IMR-90 (cell line): ENCODE data around the gene PALS1. TPM values are rescaled to one million over a fixed set of nuclear protein-coding genes. Genes with fewer than 3 reads are reported as not detected.

Source experiments
- ATAC-seq: fragments of 200-7000 bp; cut with Tn5 transposase; 2 replicates; pipeline ENCODE4 v1.9.1; 2020; ENCODE audit warnings: low read depth, mild to moderate bottlenecking, moderate library complexity
- BruUV-seq: library from RNA; stranded (reverse); fragments of 400-500 nt; replicated peaks from 2 replicates; lab custom pipeline; 2021; lab: Mats Ljungman, UMichigan
- CTCF ChIA-PET: fragments of 300-600 bp; formaldehyde crosslinking; extraction: SDS; loops from one replicate; lab custom pipeline; 2021; ENCODE audit warnings: antibody characterized with exemption; lab: Yijun Ruan, JAX
- POLR2A ChIA-PET: fragments of 300-600 bp; sonication (Branson Sonifier 250); formaldehyde crosslinking; loops from one replicate; lab custom pipeline; 2022; ENCODE audit warnings: antibody characterized with exemption; ENCODE audit not compliant: unreplicated experiment; lab: Charles Lee
- DNase-seq: peaks from one replicate; pipeline ENCODE4 v3.0.0; 2013
- H2AFZ ChIP-seq: replicated peaks from 2 replicates; pipeline ENCODE3; 2013; ENCODE audit warnings: low read length, mild to moderate bottlenecking; ENCODE audit not compliant: poor library complexity
- H2AK5ac ChIP-seq: 2 replicates; pipeline ENCODE4 v1.6.1; 2013; ENCODE audit warnings: low read depth, low read length, inconsistent platforms
- H2AK9ac ChIP-seq: replicated peaks from 2 replicates; pipeline ENCODE3; 2013; ENCODE audit warnings: mild to moderate bottlenecking, low read depth, low read length, moderate library complexity; ENCODE audit not compliant: poor library complexity
- H2BK120ac ChIP-seq: 2 replicates; pipeline ENCODE4 v1.6.1; 2013; ENCODE audit warnings: low read depth, low read length, inconsistent platforms
- H2BK15ac ChIP-seq: 3 replicates; pipeline ENCODE4 v1.6.1; 2013; ENCODE audit warnings: low read depth, low read length, inconsistent platforms
- H2BK20ac ChIP-seq: 2 replicates; pipeline ENCODE4 v1.6.1; 2013; ENCODE audit warnings: low read depth, mild to moderate bottlenecking, inconsistent platforms, low read length, moderate library complexity
- H2BK5ac ChIP-seq: 2 replicates; pipeline ENCODE4 v1.6.1; 2013; ENCODE audit warnings: mild to moderate bottlenecking, low read depth, low read length, inconsistent platforms; ENCODE audit not compliant: poor library complexity, severe bottlenecking
- H3K14ac ChIP-seq: replicated peaks from 2 replicates; pipeline ENCODE4 v1.6.1; 2013; ENCODE audit warnings: low read depth, low read length, inconsistent platforms
- H3K18ac ChIP-seq: 2 replicates; pipeline ENCODE4 v1.6.1; 2013; ENCODE audit warnings: low read depth, low read length, control low read depth
- H3K23ac ChIP-seq: 2 replicates; pipeline ENCODE4 v1.6.1; 2013; ENCODE audit warnings: low read depth, low read length, inconsistent platforms
- H3K27ac ChIP-seq: 2 replicates; pipeline ENCODE4 v1.5.1; 2013; ENCODE audit warnings: mild to moderate bottlenecking, control low read depth, low read length; ENCODE audit not compliant: insufficient read depth
- H3K27me3 ChIP-seq: 2 replicates; pipeline ENCODE4 v1.6.1; 2013; ENCODE audit warnings: low read length; ENCODE audit not compliant: control insufficient read depth, insufficient read depth
- H3K36me3 ChIP-seq: 2 replicates; pipeline ENCODE4 v1.6.1; 2013; ENCODE audit warnings: low read length, mixed read lengths; ENCODE audit not compliant: control insufficient read depth, insufficient read depth
- H3K4ac ChIP-seq: 2 replicates; pipeline ENCODE4 v1.6.1; 2013; ENCODE audit warnings: low read depth, low read length, inconsistent platforms
- H3K4me1 ChIP-seq: 2 replicates; pipeline ENCODE4 v1.6.1; 2013; ENCODE audit warnings: low read length, mixed read lengths; ENCODE audit not compliant: control insufficient read depth, insufficient read depth
- H3K4me2 ChIP-seq: 2 replicates; pipeline ENCODE4 v1.6.1; 2013; ENCODE audit warnings: low read depth, mild to moderate bottlenecking, control low read depth, low read length, moderate library complexity
- H3K4me3 ChIP-seq: 2 replicates; pipeline ENCODE4 v1.5.1; 2013; ENCODE audit warnings: low read depth, mild to moderate bottlenecking, control low read depth, low read length, moderate library complexity; ENCODE audit not compliant: insufficient read depth
- H3K56ac ChIP-seq: 2 replicates; pipeline ENCODE4 v1.6.1; 2013; ENCODE audit warnings: low read length, inconsistent platforms; ENCODE audit not compliant: insufficient read depth; ENCODE audit errors: extremely low read depth
- H3K79me1 ChIP-seq, 2 experiments: 2 replicates each; pipeline ENCODE4 v1.6.1; 2013; ENCODE audit warnings: low read length in 2 of 2, inconsistent platforms in 1 of 2, low read depth in 1 of 2
- H3K9ac ChIP-seq: 2 replicates; pipeline ENCODE4 v1.6.1; 2013; ENCODE audit warnings: low read depth, low read length, control low read depth
- H3K9me1 ChIP-seq: 2 replicates; pipeline ENCODE4 v1.6.1; 2013; ENCODE audit warnings: low read length, inconsistent platforms; ENCODE audit not compliant: insufficient read depth
- H3K9me3 ChIP-seq: 2 replicates; pipeline ENCODE4 v1.6.1; 2013; ENCODE audit warnings: low read length; ENCODE audit not compliant: control insufficient read depth, insufficient read depth
- H4K20me1 ChIP-seq: 2 replicates; pipeline ENCODE4 v1.6.1; 2013; ENCODE audit warnings: low read length, inconsistent platforms; ENCODE audit not compliant: insufficient read depth
- H4K5ac ChIP-seq: 2 replicates; pipeline ENCODE4 v1.6.1; 2013; ENCODE audit warnings: mild to moderate bottlenecking, low read depth, low read length, control low read depth
- H4K8ac ChIP-seq, 2 experiments: 2 replicates each; pipeline ENCODE4 v1.6.1; 2013; ENCODE audit warnings: low read depth in 2 of 2, low read length in 2 of 2, control low read depth in 1 of 2, inconsistent platforms in 1 of 2
- H4K91ac ChIP-seq: 2 replicates; pipeline ENCODE4 v1.6.1; 2013; ENCODE audit warnings: low read depth, low read length, inconsistent platforms; ENCODE audit not compliant: insufficient read depth
- BHLHE40 ChIP-seq: fragments of 150-350 bp; IDR thresholded peaks from 2 replicates; pipeline ENCODE4 v1.6.1; 2016; ENCODE audit warnings: mild to moderate bottlenecking, low read depth, low read length
- CEBPB ChIP-seq: IDR thresholded peaks from 2 replicates; pipeline ENCODE4 v1.6.1; 2012; ENCODE audit warnings: low read depth, low read length, improper control_type of control experiment
- CHD1 ChIP-seq: IDR thresholded peaks from 2 replicates; pipeline ENCODE4 v1.6.1; 2012; ENCODE audit warnings: low read depth, low read length, improper control_type of control experiment
- FOS ChIP-seq: fragments of 150-350 bp; IDR thresholded peaks from 2 replicates; pipeline ENCODE4 v1.6.1; 2016; ENCODE audit warnings: low read depth, low read length
- MAFK ChIP-seq: IDR thresholded peaks from 2 replicates; pipeline ENCODE4 v1.6.1; 2012; ENCODE audit warnings: low read depth, low read length, improper control_type of control experiment
- MAZ ChIP-seq: IDR thresholded peaks from 2 replicates; pipeline ENCODE4 v1.6.1; 2012; ENCODE audit warnings: low read depth, mild to moderate bottlenecking, low read length, improper control_type of control experiment, moderate library complexity, borderline replicate concordance
- MXI1 ChIP-seq: IDR thresholded peaks from 2 replicates; pipeline ENCODE4 v1.6.1; 2012; ENCODE audit warnings: low read depth, mild to moderate bottlenecking, low read length, moderate library complexity, borderline replicate concordance
- POLR2A ChIP-seq: IDR thresholded peaks from 2 replicates; pipeline ENCODE4 v1.6.1; 2012; ENCODE audit warnings: mild to moderate bottlenecking, low read depth, low read length
- RAD21 ChIP-seq: IDR thresholded peaks from 2 replicates; pipeline ENCODE4 v1.6.1; 2012; ENCODE audit warnings: low read length, improper control_type of control experiment
- RCOR1 ChIP-seq: IDR thresholded peaks from 2 replicates; pipeline ENCODE4 v1.6.1; 2012; ENCODE audit warnings: mild to moderate bottlenecking, low read length, improper control_type of control experiment; ENCODE audit not compliant: insufficient replicate concordance
- RFX5 ChIP-seq: IDR thresholded peaks from 2 replicates; pipeline ENCODE4 v1.8.0; 2012; ENCODE audit warnings: low read depth, mild to moderate bottlenecking, low read length, moderate library complexity
- SMC3 ChIP-seq: fragments of 150-350 bp; IDR thresholded peaks from 2 replicates; pipeline ENCODE4 v1.6.1; 2016; ENCODE audit warnings: low read depth, mild to moderate bottlenecking, antibody characterized with exemption, low read length, moderate library complexity
- WGBS, 2 experiments: methylation state at CpG; one replicate each; pipeline versions ENCODE4 v1.1.5 to v1.1.7; 2013; ENCODE audit warnings: missing lambda C conversion rate in 2 of 2; ENCODE audit not compliant: insufficient read length in 1 of 2; ENCODE audit errors: extremely low coverage in 2 of 2; 5-methylcytosine and 5-hydroxymethylcytosine counted together
- dilution Hi-C: fragments of 300-500 bp; cut with HindIII; formaldehyde crosslinking; loops from one replicate; pipeline ENCODE4 v1.14.3; 2018; ENCODE audit warnings: low sequenced_read_pairs; ENCODE audit not compliant: unreplicated experiment
- in situ Hi-C: fragments of 300-500 bp; cut with MboI; formaldehyde crosslinking; loops from 3 replicates; pipeline ENCODE4 v1.14.3; 2019; ENCODE audit warnings: low sequenced_read_pairs, inconsistent platforms, mixed read lengths
- intact Hi-C: fragments of 100-400 bp; cut with micrococcal nuclease; formaldehyde crosslinking; loops from 2 replicates; pipeline ENCODE4 v1.10.0; 2022
- polyA plus RNA-seq, 3 experiments: library from polyadenylated mRNA; depleted of rRNA; stranded (reverse); fragments of >200 nt; gene quantifications; 2 replicates each; pipeline ENCODE4 v1.2.3, GENCODE V29; 2012; ENCODE audit warnings: low replicate concordance in 1 of 3
- total RNA-seq: library from RNA; depleted of rRNA; stranded (reverse); fragments of >200 nt; gene quantifications from 2 replicates; pipeline ENCODE4 v1.2.3, GENCODE V29; 2012
- TF ChIP-seq, protein P1 (sequence below): fragments of 150-350 bp; IDR thresholded peaks from 2 replicates; pipeline ENCODE4 v1.6.1; 2017; ENCODE audit warnings: mild to moderate bottlenecking, antibody characterized with exemption, low read length, low read depth
- TF ChIP-seq, protein P2 (sequence below): fragments of 150-350 bp; IDR thresholded peaks from 2 replicates; pipeline ENCODE4 v1.6.1; 2016; ENCODE audit warnings: low read depth, mild to moderate bottlenecking, low read length, moderate library complexity, borderline replicate concordance
- TF ChIP-seq, protein P3 (sequence below): conservative IDR thresholded peaks from 2 replicates; pipeline ENCODE4 v1.5.1; 2012; ENCODE audit warnings: mild to moderate bottlenecking, low read depth, low read length, improper control_type of control experiment

Gene PALS1
- total and polyA plus RNA-seq, 2 of the 4 experiments (the other 2 are of a cell fraction): 17.7 to 40.1 TPM

DNA sequence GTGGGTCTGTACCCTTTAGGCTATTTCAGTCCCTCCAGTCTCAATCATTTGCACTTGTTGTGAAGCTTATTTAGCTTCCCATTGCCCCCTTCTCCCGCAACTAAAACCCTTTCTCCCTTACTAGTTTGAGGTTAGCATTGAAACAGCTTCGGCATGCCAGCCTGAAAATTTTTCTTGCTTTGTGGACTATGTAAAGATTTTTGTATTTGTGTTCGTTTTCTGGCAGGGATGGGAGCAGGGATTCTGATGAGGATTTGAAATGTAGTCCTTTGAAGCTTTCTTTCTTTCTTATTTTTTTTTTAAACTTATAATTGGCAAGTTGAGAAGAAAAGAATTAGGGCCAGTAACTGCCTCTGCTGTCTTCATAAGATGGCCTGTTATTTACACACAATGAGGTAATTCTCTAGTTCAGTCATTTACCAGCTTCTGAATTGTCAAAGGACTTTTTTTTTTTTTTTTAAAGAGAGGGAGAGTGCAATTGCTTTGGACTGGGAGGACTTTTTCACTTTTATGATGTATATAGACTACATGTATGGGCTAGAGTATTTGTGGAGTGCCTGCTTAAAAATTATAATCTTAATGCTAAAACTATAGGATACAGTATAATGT lies 29.0 kb downstream of the PALS1 start (continued):
- no peak for TF ChIP-seq MXI1

DNA sequence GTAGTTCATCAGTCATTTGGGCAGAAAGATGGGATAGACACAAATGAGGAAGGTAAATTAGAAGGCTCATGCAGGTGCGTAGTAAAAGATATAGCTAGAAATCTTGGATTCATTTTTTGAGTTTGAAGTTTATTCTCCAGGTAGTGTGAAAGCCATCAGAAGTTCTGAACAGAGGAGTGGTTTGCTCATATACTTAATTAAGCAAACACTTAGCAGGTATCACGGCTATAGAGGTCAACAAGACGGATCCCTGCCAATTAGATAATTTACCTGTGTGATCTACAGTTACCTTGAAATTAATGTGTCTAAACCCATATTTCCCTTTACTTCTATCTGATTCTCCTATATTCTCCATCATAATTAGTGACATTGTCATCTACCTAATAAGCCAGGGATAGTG lies 29.7 kb downstream of the PALS1 start:
- no peak overlapping the region for H3K23ac ChIP-seq
- no peak overlapping the region for H3K4ac ChIP-seq
- DNase-seq (no peak), ATAC-seq (no peak)
- no peak overlapping the region for H4K5ac ChIP-seq
- no TSS peak for BruUV-seq
- no peak overlapping the region for H2AFZ ChIP-seq
- H3K14ac ChIP-seq: no peak overlapping the region
- dilution Hi-C loops (no loop called here), intact Hi-C loops (no loop called here), in situ Hi-C loops (no loop called here)
- no peak overlapping the region for H3K18ac ChIP-seq
- no peak overlapping the region for H2BK15ac ChIP-seq
- H3K4me3 ChIP-seq: no peak overlapping the region
- H2BK5ac ChIP-seq: no peak overlapping the region
- no peak overlapping the region for H3K56ac ChIP-seq
- H3K9me1 ChIP-seq: peaks cover 13% of the 10 kb centered on the region
- no peak overlapping the region for H4K91ac ChIP-seq
- H2AK5ac ChIP-seq: no peak overlapping the region
- no peaks in the 10 kb centered on the region for H3K27me3 ChIP-seq
- no CpG with 5 or more reads among the region's 3 CpGs for WGBS, 2 experiments
- peaks cover 6% of the 10 kb centered on the region for H3K36me3 ChIP-seq
- H3K9ac ChIP-seq: no peak overlapping the region
- peaks cover 20% of the 10 kb centered on the region; the same call in 1 of the 2 replicates for H4K20me1 ChIP-seq
- H3K79me1 ChIP-seq: peaks cover 15 to 55% of the 10 kb centered on the region in 2 experiments
- H3K9me3 ChIP-seq: no peaks in the 10 kb centered on the region
- ChIA-PET CTCF (no interaction called here), POLR2A (no interaction called here)
- H4K8ac ChIP-seq: no peak overlapping the region
- H2BK120ac ChIP-seq: no peak overlapping the region
- H2BK20ac ChIP-seq: no peak overlapping the region
- H3K27ac ChIP-seq: peak overlapping the region; percentile 2; the same call in 1 of the 2 replicates
- no peak overlapping the region for H3K4me2 ChIP-seq
- peaks cover 6% of the 10 kb centered on the region for H3K4me1 ChIP-seq
- H2AK9ac ChIP-seq: no peak overlapping the region
- no peak for TF ChIP-seq RFX5
- TF ChIP-seq SMC3: no peak
- TF ChIP-seq, protein P1, sequence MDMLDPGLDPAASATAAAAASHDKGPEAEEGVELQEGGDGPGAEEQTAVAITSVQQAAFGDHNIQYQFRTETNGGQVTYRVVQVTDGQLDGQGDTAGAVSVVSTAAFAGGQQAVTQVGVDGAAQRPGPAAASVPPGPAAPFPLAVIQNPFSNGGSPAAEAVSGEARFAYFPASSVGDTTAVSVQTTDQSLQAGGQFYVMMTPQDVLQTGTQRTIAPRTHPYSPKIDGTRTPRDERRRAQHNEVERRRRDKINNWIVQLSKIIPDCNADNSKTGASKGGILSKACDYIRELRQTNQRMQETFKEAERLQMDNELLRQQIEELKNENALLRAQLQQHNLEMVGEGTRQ: no peak
- TF ChIP-seq CHD1: no peak
- TF ChIP-seq FOS: no peak
- no peak for TF ChIP-seq MAZ
- TF ChIP-seq, protein P2, sequence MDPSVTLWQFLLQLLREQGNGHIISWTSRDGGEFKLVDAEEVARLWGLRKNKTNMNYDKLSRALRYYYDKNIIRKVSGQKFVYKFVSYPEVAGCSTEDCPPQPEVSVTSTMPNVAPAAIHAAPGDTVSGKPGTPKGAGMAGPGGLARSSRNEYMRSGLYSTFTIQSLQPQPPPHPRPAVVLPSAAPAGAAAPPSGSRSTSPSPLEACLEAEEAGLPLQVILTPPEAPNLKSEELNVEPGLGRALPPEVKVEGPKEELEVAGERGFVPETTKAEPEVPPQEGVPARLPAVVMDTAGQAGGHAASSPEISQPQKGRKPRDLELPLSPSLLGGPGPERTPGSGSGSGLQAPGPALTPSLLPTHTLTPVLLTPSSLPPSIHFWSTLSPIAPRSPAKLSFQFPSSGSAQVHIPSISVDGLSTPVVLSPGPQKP: no peak
- no peak for TF ChIP-seq RAD21
- no peak for TF ChIP-seq MAFK
- TF ChIP-seq CEBPB: no peak
- TF ChIP-seq RCOR1: no peak
- TF ChIP-seq BHLHE40: no peak
- TF ChIP-seq POLR2A: no peak
- TF ChIP-seq, protein P3, sequence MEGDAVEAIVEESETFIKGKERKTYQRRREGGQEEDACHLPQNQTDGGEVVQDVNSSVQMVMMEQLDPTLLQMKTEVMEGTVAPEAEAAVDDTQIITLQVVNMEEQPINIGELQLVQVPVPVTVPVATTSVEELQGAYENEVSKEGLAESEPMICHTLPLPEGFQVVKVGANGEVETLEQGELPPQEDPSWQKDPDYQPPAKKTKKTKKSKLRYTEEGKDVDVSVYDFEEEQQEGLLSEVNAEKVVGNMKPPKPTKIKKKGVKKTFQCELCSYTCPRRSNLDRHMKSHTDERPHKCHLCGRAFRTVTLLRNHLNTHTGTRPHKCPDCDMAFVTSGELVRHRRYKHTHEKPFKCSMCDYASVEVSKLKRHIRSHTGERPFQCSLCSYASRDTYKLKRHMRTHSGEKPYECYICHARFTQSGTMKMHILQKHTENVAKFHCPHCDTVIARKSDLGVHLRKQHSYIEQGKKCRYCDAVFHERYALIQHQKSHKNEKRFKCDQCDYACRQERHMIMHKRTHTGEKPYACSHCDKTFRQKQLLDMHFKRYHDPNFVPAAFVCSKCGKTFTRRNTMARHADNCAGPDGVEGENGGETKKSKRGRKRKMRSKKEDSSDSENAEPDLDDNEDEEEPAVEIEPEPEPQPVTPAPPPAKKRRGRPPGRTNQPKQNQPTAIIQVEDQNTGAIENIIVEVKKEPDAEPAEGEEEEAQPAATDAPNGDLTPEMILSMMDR: no peak
